BE2C (cell line): Measurements from ENCODE around the gene PEAR1.

Experiments used
- DNase-seq: peaks from one replicate; pipeline ENCODE4 v3.0.0-alpha.2; 2020
- H3K27me3 ChIP-seq: fragments of 250-450 bp; sonication (Bioruptor Pico); 2 replicates; pipeline ENCODE4 v1.5.1; 2020; ENCODE audit warnings: mild to moderate bottlenecking
- H3K36me3 ChIP-seq: fragments of 250-450 bp; sonication (Bioruptor Pico); 2 replicates; pipeline ENCODE4 v1.5.1; 2020; ENCODE audit warnings: mild to moderate bottlenecking
- H3K4me1 ChIP-seq: fragments of 250-450 bp; sonication (Bioruptor Pico); 2 replicates; pipeline ENCODE4 v1.5.1; 2020
- H3K4me3 ChIP-seq: 2 replicates; pipeline ENCODE4 v1.5.1; 2011; ENCODE audit warnings: low read depth, low read length
- H3K9me3 ChIP-seq: fragments of 250-450 bp; sonication (Bioruptor Pico); 2 replicates; pipeline ENCODE4 v1.5.1; 2020
- CTCF ChIP-seq: IDR thresholded peaks from 2 replicates; pipeline ENCODE4 v1.5.1; 2012; ENCODE audit warnings: mild to moderate bottlenecking, low read depth, low read length

PEAR1 gene

GRCh38 chr1:156877433-156878170 lies 15.9 kb upstream of the PEAR1 start:
- Histone ChIP-seq H3K36me3 (peaks cover 6% of the 10 kb centered on the region), H3K4me3 (no peak overlapping the region), H3K9me3 (no peaks in the 10 kb centered on the region), H3K4me1 (peaks cover 40% of the 10 kb centered on the region), H3K27me3 (no peaks in the 10 kb centered on the region)
- TF ChIP-seq CTCF = no peak
- no peak for DNase-seq

GRCh38 chr1:156879876-156880275 lies 13.6 kb upstream of the PEAR1 start:
- Histone ChIP-seq H3K36me3 (peaks cover 6% of the 10 kb centered on the region), H3K4me1 (peaks cover 55% of the 10 kb centered on the region), H3K27me3 (no peaks in the 10 kb centered on the region), H3K9me3 (no peaks in the 10 kb centered on the region), H3K4me3 (no peak overlapping the region)
- TF ChIP-seq CTCF = no peak
- no peak for DNase-seq

GRCh38 chr1:156880473-156880872 lies 13.0 kb upstream of the PEAR1 start:
- DNase-seq = no peak
- H3K36me3 ChIP-seq = peaks cover 6% of the 10 kb centered on the region; the same call in 1 of the 2 replicates
- no peak for TF ChIP-seq CTCF
- no peak overlapping the region for H3K4me3 ChIP-seq
- no peaks in the 10 kb centered on the region for H3K9me3 ChIP-seq
- H3K27me3 ChIP-seq = no peaks in the 10 kb centered on the region
- peaks cover 55% of the 10 kb centered on the region for H3K4me1 ChIP-seq

DNA sequence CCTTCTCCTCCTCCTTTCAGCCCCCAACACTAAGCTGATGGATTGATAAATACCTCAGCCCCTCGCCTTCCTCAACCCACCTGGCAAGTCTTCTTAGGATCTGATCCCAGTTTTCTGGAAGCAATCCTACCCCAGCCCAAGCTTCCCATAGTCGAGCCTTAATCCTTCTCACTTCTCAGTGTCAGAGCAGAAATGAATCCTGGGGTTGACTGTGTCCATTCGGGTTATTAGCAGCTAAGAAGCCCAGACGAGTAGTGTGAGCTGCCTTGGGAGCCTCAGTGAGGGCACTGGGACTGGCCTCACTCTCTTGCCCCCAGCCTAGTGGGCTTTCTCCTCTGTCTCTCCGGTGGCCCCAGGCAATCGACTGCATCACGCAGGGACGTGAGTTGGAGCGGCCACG lies 12.4 kb upstream of the PEAR1 start:
- Histone ChIP-seq H3K27me3 (no peaks in the 10 kb centered on the region), H3K9me3 (no peaks in the 10 kb centered on the region), H3K4me1 (peaks cover 53% of the 10 kb centered on the region), H3K36me3 (peaks cover 6% of the 10 kb centered on the region; the same call in 1 of the 2 replicates), H3K4me3 (no peak overlapping the region)
- DNase-seq = no peak
- no peak for TF ChIP-seq CTCF

- TF ChIP-seq CTCF = no peak
- H3K9me3 ChIP-seq = no peaks in the 10 kb centered on the region
- peaks cover 59% of the 10 kb centered on the region for H3K4me1 ChIP-seq
- H3K4me3 ChIP-seq = no peak overlapping the region
- no peaks in the 10 kb centered on the region for H3K27me3 ChIP-seq
- DNase-seq = no peak
- peaks cover 6% of the 10 kb centered on the region; the same call in 1 of the 2 replicates for H3K36me3 ChIP-seq
These were observed 11.9 kb upstream of the PEAR1 start for GRCh38 chr1:156881663-156882062.

DNA sequence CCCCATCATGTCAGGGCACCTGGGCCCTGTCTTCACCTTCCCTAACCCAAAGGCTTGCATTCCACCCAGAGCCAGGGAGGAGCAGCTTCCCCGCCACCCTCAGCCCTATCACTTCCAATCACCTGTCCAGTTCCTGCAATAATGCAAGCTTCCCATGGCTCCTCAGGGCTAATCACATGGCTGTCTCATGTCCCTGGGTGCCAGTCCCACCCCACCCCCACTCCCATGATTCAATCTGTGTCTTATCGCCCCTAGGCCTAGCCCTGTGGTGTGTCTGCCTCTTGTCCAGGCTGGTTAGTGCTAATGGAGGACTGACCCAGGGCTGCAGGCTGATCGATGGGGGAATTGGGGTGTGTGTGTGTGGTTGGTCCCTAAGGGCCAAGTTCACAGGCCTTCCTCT lies 11.0 kb upstream of the PEAR1 start:
- no peak for TF ChIP-seq CTCF
- no peak overlapping the region for H3K4me3 ChIP-seq
- H3K36me3 ChIP-seq = peaks cover 2% of the 10 kb centered on the region; the same call in 1 of the 2 replicates
- peak; percentile 83 for DNase-seq
- peaks cover 58% of the 10 kb centered on the region for H3K4me1 ChIP-seq
- no peaks in the 10 kb centered on the region for H3K27me3 ChIP-seq
- no peaks in the 10 kb centered on the region for H3K9me3 ChIP-seq
